ENCODE results near the gene PPFIA1. TPM values are rescaled to one million over a fixed set of nuclear protein-coding genes. Genes with fewer than 3 reads are reported as not detected.

PPFIA1 gene
- total RNA-seq, 1 experiment from 2014 or later: 113 TPM

GRCh38 chr11:70365544-70365927 lies 95.0 kb downstream of the PPFIA1 start:
- intact Hi-C loops (cut with micrococcal nuclease; ENCODE audit: unreplicated experiment): no loop called here
- H3K27me3 ChIP-seq (replicated peaks; ENCODE audit: insufficient read depth, low read depth, low read length, poor library complexity): no peaks in the 10 kb centered on the region
- peaks cover 60% of the 10 kb centered on the region for H3K36me3 ChIP-seq (ENCODE audit: insufficient read depth, low read length, poor library complexity, severe bottlenecking)
- H3K27ac ChIP-seq (ENCODE audit: low read depth, low read length, poor library complexity, severe bottlenecking): no peak overlapping the region
- TF ChIP-seq EZH2 (IDR thresholded peaks at IDR 0.05; ENCODE audit: borderline replicate concordance, low read depth, low read length, poor library complexity, severe bottlenecking): no peak
- TF ChIP-seq, protein P1, sequence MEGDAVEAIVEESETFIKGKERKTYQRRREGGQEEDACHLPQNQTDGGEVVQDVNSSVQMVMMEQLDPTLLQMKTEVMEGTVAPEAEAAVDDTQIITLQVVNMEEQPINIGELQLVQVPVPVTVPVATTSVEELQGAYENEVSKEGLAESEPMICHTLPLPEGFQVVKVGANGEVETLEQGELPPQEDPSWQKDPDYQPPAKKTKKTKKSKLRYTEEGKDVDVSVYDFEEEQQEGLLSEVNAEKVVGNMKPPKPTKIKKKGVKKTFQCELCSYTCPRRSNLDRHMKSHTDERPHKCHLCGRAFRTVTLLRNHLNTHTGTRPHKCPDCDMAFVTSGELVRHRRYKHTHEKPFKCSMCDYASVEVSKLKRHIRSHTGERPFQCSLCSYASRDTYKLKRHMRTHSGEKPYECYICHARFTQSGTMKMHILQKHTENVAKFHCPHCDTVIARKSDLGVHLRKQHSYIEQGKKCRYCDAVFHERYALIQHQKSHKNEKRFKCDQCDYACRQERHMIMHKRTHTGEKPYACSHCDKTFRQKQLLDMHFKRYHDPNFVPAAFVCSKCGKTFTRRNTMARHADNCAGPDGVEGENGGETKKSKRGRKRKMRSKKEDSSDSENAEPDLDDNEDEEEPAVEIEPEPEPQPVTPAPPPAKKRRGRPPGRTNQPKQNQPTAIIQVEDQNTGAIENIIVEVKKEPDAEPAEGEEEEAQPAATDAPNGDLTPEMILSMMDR (conservative IDR thresholded peaks at IDR 0.05; ENCODE audit: low read depth, low read length): no peak
- no peaks in the 10 kb centered on the region for H3K9me3 ChIP-seq (ENCODE audit: low read depth, low read length, poor library complexity, severe bottlenecking)
- no peak overlapping the region for H3K4me3 ChIP-seq (ENCODE audit: low read depth, low read length, poor library complexity, severe bottlenecking)
- CTCF ChIA-PET: no interaction called here
- DNase-seq (ENCODE audit: low spot score): no peak
- H3K4me1 ChIP-seq (ENCODE audit: insufficient read depth, low read length, poor library complexity, severe bottlenecking): peaks cover 6% of the 10 kb centered on the region
- BruUV-seq (replicated peaks): no TSS peak
- POLR2A ChIA-PET (ENCODE audit: low non-redundant PET): no interaction called here

DNA sequence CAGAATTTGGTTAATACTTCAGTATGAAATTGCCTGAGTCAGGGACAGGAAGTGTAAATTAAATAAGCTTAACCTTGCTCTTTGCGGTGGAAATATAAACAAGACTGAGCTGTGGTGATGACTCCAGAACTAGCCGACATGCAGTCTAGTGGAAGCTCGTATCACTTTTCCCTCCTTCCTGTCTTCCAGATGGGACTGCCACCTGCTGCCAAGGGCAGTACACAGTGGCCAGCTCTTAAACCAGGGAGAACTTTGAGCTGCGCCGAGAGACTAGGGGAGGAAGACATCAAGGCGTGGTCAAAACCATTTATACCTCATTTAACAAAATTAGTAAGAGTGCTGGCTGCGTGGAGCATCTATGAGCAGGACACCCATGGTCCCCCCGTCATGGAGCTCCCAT lies 96.6 kb downstream of the PPFIA1 start:
- Histone ChIP-seq H3K27ac (ENCODE audit: low read depth, low read length, poor library complexity, severe bottlenecking) (no peak overlapping the region), H3K4me1 (ENCODE audit: insufficient read depth, low read length, poor library complexity, severe bottlenecking) (peaks cover 6% of the 10 kb centered on the region), H3K36me3 (ENCODE audit: insufficient read depth, low read length, poor library complexity, severe bottlenecking) (peaks cover 55% of the 10 kb centered on the region), H3K9me3 (ENCODE audit: low read depth, low read length, poor library complexity, severe bottlenecking) (no peaks in the 10 kb centered on the region), H3K4me3 (ENCODE audit: low read depth, low read length, poor library complexity, severe bottlenecking) (no peak overlapping the region), H3K27me3 (replicated peaks; ENCODE audit: insufficient read depth, low read depth, low read length, poor library complexity) (no peaks in the 10 kb centered on the region)
- CTCF ChIA-PET: no interaction called here
- intact Hi-C loops (cut with micrococcal nuclease; ENCODE audit: unreplicated experiment): no loop called here
- TF ChIP-seq EZH2 (IDR thresholded peaks at IDR 0.05; ENCODE audit: borderline replicate concordance, low read depth, low read length, poor library complexity, severe bottlenecking): no peak
- TF ChIP-seq, protein P1 (conservative IDR thresholded peaks at IDR 0.05; ENCODE audit: low read depth, low read length): no peak
- POLR2A ChIA-PET (ENCODE audit: low non-redundant PET): interaction anchor here (0.6 kb wide), 1 partner anchor 31 kb away, joined by 4 read pairs; the partner anchor contains the start of gene CTTN
- peak; percentile 35 for DNase-seq (ENCODE audit: low spot score)
- no TSS peak for BruUV-seq (replicated peaks)

- no peak overlapping the region for H3K4me3 ChIP-seq (ENCODE audit: low read depth, low read length, poor library complexity, severe bottlenecking)
- BruUV-seq (replicated peaks): no TSS peak
- intact Hi-C loops (cut with micrococcal nuclease; ENCODE audit: unreplicated experiment): no loop called here
These were observed 98.5 kb downstream of the PPFIA1 start for GRCh38 chr11:70368961-70369360.

More at GRCh38 chr11:70368961-70369360, 98.5 kb downstream of the PPFIA1 start:
- Histone ChIP-seq H3K4me1 (ENCODE audit: insufficient read depth, low read length, poor library complexity, severe bottlenecking) (peaks cover 6% of the 10 kb centered on the region), H3K27me3 (replicated peaks; ENCODE audit: insufficient read depth, low read depth, low read length, poor library complexity) (no peaks in the 10 kb centered on the region), H3K36me3 (ENCODE audit: insufficient read depth, low read length, poor library complexity, severe bottlenecking) (peaks cover 57% of the 10 kb centered on the region), H3K9me3 (ENCODE audit: low read depth, low read length, poor library complexity, severe bottlenecking) (no peaks in the 10 kb centered on the region), H3K27ac (ENCODE audit: low read depth, low read length, poor library complexity, severe bottlenecking) (no peak overlapping the region)
- CTCF ChIA-PET: no interaction called here
- no peak for TF ChIP-seq EZH2 (IDR thresholded peaks at IDR 0.05; ENCODE audit: borderline replicate concordance, low read depth, low read length, poor library complexity, severe bottlenecking)
- TF ChIP-seq, protein P1 (conservative IDR thresholded peaks at IDR 0.05; ENCODE audit: low read depth, low read length): no peak
- DNase-seq (ENCODE audit: low spot score): no peak
- POLR2A ChIA-PET (ENCODE audit: low non-redundant PET): no interaction called here

Measured in A673 (cell line).